Inferior parietal cortex (tissue), 1 donor: ENCODE measurements around the gene RGL1.
A peak's percentile ranks its signal among the peaks of the same experiment; 100 is the strongest.
"Not testable (repeated sequence)": the region's sequence is repeated elsewhere in the genome, so short reads cannot be mapped to it uniquely, and the experiment has no call there.

Experiments
- DNase-seq: peaks from one replicate; pipeline ENCODE4 v3.0.0-alpha.2; 2016; ENCODE audit errors: extremely low spot score

Gene RGL1

DNA sequence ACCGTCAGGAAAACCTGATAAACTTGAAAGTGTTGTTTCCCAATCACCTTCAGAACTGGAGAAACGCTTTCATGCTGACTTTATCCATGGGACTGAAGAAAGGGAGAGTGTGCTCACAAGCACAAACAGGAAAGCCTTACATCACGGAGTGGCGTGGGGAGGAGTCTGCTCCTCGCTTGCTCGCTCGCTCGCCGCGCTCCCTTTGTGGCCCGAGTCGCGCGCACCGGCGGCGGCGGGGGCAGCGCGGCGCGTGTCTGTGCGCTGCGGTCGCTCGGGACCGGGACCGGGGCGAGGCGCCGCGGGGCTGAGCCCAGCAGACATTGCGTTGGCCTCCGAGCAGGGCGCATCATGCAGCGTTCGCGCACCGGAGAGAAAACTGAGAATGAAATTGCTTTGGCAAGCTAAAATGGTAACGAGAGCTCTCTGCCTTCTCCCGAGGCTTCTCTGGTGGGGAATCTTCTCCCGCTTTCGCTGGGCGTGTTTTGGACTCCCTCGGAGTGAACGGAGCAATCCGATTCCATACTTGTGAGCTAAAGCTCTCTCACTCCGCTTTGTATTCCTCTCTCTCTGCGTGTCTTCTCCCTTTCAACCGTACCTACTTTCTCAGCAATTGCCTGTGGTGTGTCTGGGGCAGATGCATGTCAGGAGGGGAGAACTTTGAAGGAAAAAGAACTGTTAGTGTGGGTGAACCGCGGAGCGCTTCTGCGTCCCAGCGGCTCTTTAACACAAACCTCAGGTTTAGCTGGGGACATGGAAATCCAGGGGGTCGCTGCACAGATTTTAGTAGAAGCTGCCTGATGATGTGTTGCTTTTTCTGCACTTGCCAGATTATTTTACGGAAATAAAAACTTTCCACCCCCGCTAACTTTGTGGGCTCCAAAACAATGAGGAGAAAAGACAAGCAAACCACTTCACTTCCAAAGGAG lies at the start of gene RGL1:
Gene RGL1, plus strand, starts transcription at position 205 of the 926 bp plus-strand sequence. Its CDS starts 178 bp downstream, at position 383.
- peak; percentile 79 for DNase-seq

DNA sequence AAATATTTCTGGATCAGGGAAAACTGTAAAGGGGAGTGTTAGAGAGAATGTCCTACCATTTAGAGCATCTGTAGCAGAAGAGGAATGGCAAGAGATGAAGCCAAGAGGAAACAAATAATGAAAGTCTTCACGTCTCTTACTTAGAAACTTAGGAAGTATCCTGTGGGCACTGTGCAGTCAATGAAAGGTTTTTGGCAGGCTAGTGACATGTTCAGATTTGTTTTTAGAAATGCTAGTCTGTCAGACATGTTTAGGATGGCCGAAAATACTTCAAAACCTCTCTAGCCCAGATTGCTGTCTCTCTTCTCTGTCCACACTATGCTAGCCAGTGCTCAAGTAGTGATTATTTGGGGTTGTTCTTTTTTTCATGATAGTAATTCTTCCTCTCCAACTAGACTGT lies 48.6 kb upstream of the RGL1 start:
- no peak for DNase-seq

DNA sequence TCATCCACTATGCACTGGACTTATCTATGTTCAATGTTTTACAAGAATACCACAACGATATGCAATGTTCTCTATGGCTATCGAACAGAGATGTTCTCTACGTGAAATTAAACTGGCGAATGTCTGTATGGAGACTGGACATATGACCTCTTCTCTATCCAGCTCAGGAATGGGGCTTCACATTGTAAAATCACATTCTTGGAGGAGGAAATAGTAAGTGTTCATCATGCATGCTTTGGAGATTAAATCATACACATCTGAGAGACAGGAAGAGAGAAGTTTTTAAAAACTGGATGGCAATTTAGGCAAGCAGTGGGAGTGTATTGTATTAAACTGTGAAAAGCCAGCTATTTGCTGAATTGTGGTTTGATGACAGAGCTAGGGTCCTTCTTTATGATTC lies 47.9 kb upstream of the RGL1 start:
- no peak for DNase-seq

DNA sequence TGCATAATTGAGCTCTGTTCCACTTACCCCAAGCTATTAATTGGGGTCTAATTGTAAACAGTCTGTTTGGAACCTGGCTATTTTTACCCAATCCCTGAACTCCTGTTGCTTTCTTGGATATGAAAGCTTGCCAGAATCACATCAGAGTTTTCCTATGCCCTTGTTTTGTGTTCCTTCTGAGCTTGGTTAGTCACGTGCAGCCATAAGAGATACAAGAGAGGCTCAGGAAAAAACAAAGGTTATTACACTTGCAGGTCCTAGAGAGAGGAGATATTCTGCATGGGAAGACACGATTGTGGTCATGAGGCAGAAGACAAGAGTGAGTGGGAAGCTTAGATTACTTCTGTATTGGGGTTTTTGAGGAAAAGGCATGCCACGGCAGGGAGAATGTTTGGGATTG lies 46.0 kb upstream of the RGL1 start:
- no peak for DNase-seq

DNA sequence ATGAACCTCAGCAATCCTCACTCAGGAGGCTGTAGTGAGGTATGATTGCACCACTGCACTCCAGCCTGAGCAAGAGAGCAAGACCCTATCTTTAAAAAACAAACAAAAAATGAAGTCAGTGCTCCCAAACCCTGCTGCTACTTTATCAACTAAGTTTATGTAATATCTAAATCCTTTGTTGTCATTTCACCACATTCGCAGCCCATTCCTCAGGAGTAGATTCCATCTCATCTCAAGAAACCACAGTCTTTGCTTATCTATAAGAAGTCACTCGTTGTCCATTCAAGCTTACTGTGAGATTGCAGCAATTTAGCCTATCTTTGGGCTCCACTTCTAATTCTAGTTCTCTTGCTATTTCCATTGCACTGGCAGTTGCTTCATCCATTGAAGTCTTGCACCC lies 44.3 kb upstream of the RGL1 start:
- DNase-seq, result no peak

DNA sequence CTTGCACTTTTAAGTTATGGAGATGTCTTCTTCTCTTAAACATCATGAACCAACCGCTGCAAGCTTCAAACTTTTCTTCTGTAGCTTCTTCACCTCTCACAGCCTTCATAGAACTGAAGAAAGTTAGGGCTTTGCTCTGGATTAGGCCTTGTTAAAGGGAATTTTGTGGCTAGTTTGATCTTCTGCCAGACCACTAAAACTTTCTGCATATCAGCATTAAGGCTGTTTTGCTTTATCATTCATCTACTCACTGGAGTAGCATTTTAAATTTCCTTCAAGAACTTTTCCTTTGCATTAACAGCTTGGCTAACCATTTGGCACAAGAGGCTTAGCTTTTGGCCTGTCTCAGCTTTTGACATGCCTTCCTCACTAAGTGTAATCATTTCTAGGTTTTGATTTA lies 43.0 kb upstream of the RGL1 start:
- no peak for DNase-seq

DNA sequence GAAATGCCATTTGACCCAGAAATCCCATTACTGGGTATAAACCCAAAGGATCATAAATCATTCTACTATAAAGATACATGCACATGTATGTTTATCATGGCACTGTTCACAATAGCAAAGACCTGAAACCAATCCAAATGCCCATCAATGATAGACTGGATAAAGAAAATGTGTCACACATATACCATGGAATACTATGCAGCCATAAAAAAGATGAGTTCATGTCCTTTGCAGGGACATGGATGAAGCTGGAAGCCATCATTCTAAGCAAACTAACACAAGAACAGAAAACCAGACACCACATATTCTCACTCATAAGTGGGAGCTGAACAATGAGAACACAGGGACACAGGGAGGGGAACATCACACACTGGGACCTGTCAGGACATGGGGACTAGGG lies 42.1 kb upstream of the RGL1 start:
- DNase-seq, result not testable (repeated sequence)

DNA sequence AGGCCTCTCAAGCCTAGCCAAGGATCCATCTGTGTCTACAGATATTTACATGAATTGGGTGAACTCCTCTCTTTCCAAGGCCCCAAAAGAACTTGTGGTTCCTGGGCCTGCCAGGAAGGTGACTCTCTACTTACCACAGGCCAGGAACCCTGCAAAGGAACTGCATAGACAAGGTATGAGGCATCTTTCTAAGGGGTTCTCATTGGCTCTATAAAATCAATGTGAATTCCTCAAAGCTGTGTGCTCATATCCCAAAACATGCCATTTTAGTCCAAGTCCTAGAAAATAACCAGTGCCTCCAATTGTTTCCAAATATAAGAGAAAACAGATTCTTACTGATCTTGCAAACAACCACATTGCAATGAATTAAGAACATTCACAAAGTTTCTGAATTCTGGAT lies 39.9 kb upstream of the RGL1 start:
- no peak for DNase-seq

DNA sequence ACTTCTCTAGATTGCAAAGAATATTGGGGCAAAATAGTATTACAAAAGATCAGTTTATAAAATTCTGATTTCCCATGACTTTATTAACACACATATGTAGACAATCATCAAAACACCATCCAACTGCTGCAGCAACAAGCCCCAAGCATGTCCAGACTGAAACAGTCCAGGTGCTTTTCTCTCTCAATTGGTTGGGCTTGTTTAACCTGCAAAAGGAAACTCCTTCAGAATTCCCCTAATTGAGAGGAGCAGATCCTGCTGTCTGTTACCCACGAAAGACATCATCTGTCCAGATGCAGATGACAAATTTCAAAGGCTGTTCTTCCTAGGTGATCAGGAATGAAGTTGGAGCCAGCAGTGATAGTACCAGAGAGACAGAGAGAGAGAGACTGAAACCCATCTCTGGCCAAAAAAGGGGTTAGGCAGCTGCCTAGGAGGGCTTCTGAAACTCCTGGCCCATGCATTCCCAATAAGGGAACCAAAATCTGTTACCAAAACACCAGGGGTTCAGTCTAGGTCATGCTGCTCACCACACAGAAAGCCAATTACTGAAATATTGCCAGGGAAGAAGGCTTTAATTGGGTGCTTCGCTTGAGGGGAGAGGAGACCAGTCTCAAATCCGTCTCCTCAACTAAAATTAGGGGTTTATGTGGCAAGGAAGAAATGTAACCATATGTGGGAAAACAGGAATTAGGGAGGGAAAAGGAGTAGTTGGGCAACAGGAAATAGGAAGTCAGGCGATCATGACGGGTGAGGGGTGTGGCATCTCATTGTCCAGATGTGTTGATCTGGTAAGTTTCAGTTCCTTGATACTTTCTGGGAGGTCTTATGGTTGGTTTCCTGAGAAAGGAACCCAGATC lies 34.7 kb upstream of the RGL1 start:
- no peak for DNase-seq

DNA sequence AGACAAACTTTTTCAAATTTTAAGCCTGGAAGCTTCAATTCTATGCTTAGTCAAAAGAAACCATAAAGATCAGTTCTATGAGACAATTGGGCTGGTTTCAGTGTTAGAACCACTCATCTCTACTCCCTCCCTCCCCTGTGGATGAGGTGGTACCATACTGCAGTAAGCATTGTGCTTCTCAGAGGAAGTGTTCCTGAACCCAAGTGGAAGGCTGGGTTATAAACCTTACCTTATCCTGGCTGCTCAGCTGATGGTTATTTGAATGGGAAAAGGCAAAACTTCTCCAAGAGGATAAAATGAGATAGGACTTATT lies 34.1 kb upstream of the RGL1 start:
- DNase-seq, result no peak

DNA sequence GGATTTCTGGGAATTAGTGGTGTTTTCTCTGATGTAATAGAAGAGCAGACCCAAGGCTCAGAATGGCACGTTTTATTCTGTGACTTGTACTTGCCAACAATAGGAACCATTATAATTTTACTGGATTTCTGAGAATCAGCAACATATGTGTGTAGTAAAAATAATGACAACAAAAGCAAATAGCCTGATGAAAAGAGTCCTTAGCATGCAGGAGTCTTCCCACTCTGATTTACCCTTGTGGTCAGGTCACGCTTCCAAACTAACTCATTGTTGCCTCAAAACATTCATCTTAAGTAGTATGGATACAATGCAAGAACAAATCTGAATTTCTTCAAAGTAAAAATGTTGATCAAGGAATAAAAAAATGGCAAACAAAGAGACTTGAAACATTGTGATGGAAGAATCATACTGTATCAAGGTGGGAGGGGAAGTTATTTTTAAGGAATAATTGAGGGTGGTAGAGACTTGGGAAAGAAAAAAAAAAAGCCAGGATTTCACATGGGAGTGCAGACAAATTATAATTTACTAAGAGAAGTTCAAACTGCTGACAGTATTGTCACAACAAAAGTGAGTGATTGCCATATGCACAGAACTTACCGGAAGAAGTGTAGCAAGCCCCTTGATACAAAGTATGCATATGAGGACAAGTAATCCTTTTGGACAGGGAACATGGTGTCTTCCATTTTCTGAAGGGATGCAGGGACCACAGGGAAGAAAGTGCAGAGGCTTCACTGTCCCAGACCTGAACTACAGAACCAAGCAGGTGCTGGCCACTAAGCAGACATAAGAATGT lies 31.2 kb upstream of the RGL1 start:
- DNase-seq, result no peak

DNA sequence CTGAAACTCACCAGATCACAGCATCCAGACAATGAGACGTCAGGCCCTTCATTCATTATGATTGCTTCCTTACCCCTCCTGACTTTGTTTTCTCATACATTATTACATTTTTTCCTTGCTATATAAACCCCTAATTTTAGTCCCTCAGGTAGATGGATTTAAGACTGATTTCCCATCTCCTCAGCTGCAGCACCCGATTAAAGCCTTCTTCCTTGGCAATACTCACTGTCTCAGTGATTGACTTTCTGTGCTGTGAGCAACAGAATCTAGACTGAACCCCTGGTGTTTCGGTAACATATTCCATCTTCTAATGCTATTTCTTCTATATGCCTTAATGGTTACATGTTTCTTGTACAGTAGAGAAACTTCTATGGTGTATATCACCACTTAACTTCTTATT lies 30.0 kb upstream of the RGL1 start:
- DNase-seq, result no peak

DNA sequence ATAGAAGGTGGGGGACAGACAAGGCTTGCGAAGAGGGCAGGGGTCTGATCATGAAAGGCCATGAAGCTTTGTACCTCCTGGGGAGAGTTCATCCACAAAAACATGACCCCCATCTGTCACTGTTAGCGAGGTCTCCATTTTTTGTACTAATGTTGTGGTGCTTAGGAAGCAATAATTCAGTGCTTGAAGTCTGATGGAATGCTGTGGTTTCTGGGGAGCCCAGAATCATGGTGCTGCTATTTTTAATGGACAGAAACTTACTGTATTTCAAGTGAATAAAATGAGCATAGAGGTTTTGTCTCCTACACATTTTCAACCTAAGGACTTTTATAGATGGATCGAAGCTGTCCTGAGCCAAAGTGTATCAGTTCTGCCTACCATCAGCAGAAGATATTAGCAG lies 28.2 kb upstream of the RGL1 start:
- no peak for DNase-seq

DNA sequence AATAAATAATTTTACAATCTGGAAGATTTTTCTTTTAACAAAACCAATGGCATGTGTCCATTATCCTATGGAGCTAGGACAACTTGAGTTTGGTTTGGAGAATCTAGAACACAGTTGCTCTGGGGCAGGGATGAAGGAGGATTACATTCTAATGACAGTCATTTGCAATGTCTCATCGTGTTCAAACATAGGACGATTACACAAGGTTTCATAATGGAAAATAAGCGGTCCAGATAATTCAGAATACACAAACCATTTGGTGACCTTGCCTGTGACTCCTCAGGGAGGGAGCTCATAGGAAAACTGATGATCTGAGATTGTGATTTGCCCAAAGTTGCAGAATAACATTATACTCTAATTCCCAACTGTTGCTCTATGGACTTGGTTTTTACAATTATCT lies 27.6 kb upstream of the RGL1 start:
- no peak for DNase-seq

DNA sequence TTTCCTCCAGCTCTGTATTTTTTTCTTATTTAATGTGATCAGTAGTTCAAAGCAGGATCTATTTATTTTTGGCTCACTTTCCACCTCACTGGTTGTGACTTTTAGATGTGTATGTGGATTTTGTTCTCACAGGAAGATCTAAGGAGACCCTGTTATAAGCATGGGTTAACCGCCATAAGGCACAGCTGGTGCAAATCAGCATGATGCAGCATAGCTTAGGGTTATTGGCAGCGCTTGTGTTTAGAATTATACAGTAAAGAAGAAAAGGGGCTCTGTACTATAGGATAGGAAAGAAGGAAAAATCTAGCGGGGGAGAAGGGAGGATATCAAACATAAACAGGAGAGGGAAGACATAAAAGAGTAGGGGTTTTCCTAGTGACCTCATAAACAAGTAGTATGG lies 26.9 kb upstream of the RGL1 start:
- no peak for DNase-seq

DNA sequence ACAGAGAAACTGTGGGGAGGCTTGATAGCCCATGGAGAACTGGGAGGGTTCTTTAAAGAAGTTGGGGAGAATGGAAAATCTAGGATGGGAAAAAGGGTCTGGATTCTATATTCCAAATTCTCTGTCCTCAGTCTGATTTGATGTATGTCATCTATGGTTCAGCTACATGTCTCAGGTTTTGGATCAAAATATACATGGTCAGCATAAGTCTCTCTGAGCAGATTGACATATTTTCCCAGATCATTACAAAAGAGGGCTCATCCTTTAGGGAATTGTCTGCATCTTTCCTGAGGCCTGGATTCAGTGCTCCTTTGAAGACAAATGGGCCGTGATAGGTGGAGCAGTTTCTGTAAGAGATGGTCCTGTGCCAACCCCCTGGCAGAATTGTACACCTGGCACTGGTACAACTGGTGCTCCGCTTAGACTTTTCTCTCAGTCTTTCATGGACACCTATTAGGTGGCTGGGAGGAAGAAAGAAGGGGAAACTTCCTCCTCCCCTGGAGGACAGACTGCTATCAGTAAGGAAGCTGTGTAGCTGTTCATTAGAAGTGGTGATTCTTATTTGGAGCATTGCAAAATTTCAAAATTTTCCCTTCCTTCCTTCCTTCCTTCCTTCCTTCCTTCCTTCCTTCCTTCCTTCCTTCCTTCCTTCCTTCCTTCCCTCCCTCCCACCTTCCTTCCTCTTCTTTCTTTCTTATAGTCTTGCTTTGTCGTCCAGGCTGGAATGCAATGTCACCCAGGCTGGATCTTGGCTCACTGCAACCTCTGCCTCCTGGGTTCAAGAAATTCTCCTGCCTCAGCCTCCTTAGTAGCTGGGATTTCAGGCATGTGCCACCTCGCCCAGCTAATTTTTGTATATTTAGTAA lies 26.1 kb upstream of the RGL1 start:
- no peak for DNase-seq

DNA sequence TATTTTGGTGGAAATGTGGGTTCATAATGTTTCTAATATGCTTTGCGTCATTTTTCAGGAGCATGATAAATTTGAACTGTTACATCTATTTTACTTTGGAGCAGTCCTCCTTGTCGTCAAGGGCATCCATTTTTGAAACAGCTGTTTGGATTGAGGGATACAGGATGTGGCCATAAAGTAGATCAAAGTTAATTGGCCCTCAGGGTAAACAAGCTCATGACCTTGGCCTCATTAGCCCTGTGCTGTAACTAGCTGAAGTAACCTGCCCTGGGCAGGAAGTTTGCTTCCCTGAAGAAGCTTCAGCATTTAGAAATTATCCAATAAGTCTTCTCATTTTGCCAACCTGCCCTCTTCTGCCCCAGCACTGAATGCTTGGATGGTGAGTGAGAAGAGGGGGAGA lies 24.8 kb upstream of the RGL1 start:
- no peak for DNase-seq

DNA sequence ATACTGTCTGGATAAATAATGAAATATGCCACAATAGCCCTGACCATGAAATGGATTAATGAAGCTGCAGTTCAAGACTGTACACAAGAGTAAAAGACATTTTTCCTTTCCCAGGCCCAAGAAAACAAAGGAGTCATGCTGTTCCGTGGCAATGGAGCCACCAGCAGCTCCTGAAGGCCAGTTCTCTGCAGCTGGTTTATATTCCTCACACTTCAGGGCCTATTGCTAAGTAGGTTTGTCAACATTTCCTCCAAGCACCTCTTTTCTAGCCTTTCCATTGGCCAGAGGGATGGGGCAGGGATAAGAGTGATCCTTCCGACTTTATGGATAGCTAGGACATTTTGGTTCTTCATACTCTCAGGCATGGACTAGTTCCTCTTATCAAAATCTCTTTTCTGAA lies 24.2 kb upstream of the RGL1 start:
- DNase-seq, result no peak

DNA sequence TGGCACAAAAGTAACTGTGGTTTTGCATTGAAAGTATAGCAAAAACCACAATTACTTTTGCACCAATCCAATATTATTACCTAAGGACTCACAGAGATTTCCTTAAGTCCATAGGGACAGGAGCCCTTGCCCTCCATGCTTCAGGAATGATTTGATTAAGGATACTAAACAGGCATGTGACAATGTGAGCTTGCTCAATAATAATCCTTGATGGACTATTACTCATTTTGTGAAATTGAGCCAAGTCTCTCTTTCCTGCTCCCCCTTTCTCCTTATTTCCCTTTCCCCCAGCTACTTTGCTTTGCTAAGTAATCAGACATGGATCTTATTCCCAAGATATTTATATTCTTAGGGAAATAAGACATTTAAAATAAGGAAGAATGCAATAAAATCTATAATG lies 21.6 kb upstream of the RGL1 start:
- DNase-seq, result no peak

DNA sequence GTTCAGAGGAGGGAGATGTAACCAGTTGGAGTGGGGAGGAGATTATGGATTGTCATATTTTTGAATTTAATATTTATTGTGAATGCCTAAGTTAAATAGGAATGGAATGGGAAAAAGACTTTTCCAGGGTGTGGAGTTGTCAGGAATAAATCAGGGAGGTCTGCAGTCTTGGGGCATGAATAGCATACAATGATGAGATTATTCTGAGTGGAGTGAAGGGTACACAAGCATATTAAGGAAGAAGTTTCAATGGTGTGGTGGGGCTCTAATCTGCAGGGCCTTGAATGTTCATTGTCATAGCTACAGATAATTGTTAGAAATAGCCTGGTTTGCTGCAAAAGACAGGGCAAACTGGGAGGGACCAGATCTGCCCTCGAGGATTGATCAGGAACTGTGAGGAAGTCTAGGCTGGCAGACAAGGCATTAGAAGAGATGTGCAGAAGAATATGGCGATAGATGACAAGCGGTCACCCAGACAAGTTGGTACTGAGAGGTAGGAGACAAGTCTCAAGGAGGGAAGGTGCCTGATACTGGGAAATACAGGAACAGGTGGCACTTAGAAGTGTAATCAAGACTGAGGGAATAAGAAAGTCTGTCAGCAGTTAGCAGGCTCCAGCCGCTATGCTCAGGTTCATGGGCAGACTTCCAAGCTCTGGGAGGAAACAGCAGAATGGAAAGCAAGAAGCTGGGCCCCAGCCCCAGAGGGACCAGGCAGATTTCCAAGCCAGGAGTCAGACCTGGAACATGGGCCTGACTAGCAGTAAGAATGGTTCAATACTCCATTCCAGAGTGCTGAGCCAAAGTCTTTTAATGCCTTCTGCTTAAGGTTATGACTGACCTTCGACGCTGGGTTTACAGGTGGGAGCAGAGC lies 20.9 kb upstream of the RGL1 start:
- DNase-seq, result no peak
